Adrenal gland (tissue), 19 donors: ENCODE measurements around the gene SCN11A. TPM values are rescaled to one million over a fixed set of nuclear protein-coding genes. Genes with fewer than 3 reads are reported as not detected.

ENCODE experiments used
- DNase-seq, 7 donors: peaks; one replicate each; pipeline ENCODE4 v3.0.0-alpha.2; 2019 to 2020
- H3K27ac ChIP-seq, 5 donors: fragments of 200-600 bp; sonication (generic) in 4 of 5; 1 replicate in 3 of 5; 2 replicates in 2 of 5; pipeline versions ENCODE4 v1.5.1 to v1.8.0; 2016 to 2020; ENCODE audit warnings: mild to moderate bottlenecking in 1 of 5
- H3K27me3 ChIP-seq: fragments of 200-600 bp; 2 replicates; pipeline ENCODE4 v1.8.0; 2021
- H3K36me3 ChIP-seq, 2 donors: fragments of 200-600 bp; replicated peaks in 1 of 2; 1 replicate in 1 of 2; 2 replicates in 1 of 2; pipeline versions ENCODE4 v1.5.1 to v1.8.0; 2018 to 2022
- H3K4me1 ChIP-seq, 2 donors: fragments of 200-600 bp; replicated peaks in 1 of 2; 1 replicate in 1 of 2; 2 replicates in 1 of 2; pipeline versions ENCODE4 v1.5.1 to v1.8.0; 2018 to 2021
- H3K4me3 ChIP-seq, 4 donors: fragments of 200-600 bp; sonication (generic) in 3 of 4; one replicate each; pipeline ENCODE4 v1.5.1; 2016 to 2018
- H3K9me3 ChIP-seq, 3 donors: fragments of 200-600 bp; sonication (generic) in 1 of 3; replicated peaks in 1 of 3; 1 replicate in 2 of 3; 2 replicates in 1 of 3; pipeline versions ENCODE4 v1.5.1 to v1.8.0; 2016 to 2021
- POLR2A ChIP-seq, 2 donors: fragments of 450-650 bp; IDR thresholded peaks; one replicate each; pipeline ENCODE4 v1.6.1; 2017; ENCODE audit warnings: antibody characterized with exemption in 2 of 2, mild to moderate bottlenecking in 2 of 2, moderate library complexity in 1 of 2
- WGBS, 4 donors: extraction: QIAGEN DNeasy Blood & Tissue Kit in 2 of 4; methylation state at CpG; one replicate each; pipeline versions ENCODE4 v1.1.5 to v1.1.7; 2013 to 2017; 5-methylcytosine and 5-hydroxymethylcytosine counted together
- intact Hi-C, 2 donors: fragments of 100-400 bp; cut with DNase I; formaldehyde crosslinking; loops; one replicate each; pipeline versions ENCODE4 v1.14.1 to v1.15.0; 2022 to 2023
- long read RNA-seq, 10 donors: library from polyadenylated mRNA in 3 of 10; unstranded in 2 of 10; stranded (forward) in 1 of 10; transcript quantifications; one replicate each; pipeline ENCODE4 v2.0.0 and lab custom pipeline, GENCODE V29; 2021 to 2026
- polyA plus RNA-seq, 3 donors: library from polyadenylated mRNA; stranded (reverse); fragments of 200-250 nt in 2 of 3; fragments of 350-450 nt in 1 of 3; fragmentation: Illumina TruSeq in 1 of 3; extraction: RNeasy Lipid Tissue Mini Kit (QIAGEN cat#74804) in 1 of 3; gene quantifications; one replicate each; pipeline ENCODE4 v1.2.3, GENCODE V29; 2013 to 2014
- total RNA-seq, 9 donors: library from RNA; depleted of rRNA in 4 of 9; stranded (reverse); fragments of >200 nt in 4 of 9; fragments of 120-200 nt in 1 of 9; fragmentation: NEBNext Ultra II Directional in 1 of 9; extraction: Animal tissue kit (Norgen Biotek cat#: 25700) in 1 of 9; gene quantifications; one replicate each; pipeline versions ENCODE4 v1.1.0 to v1.2.4, GENCODE V29; 2013 to 2023
- TF ChIP-seq, protein P1 (sequence below), 6 experiments: fragments of 450-650 bp in 4 of 6; fragments of 200-600 bp in 2 of 6; sonication (generic) in 1 of 6; IDR thresholded peaks; 1 replicate in 5 of 6; 2 replicates in 1 of 6; pipeline versions ENCODE4 v1.5.1 to v1.8.0; 2016 to 2021; ENCODE audit warnings: antibody characterized with exemption in 6 of 6, mild to moderate bottlenecking in 2 of 6, moderate library complexity in 1 of 6
- donor health status: healthy with polysubstance abuse.
- donor health status: Bipolar disorder and iron deficiency.
- donor health status: DM: yes; HTN: yes; CAD: no.
- donor health status: DM: no; HTN: no; CAD: no.
- donor health status: DM: no; HTN: no; CAD: no.
- donor health status: DM: yes; HTN: yes; CAD: no.

The SCN11A gene
- total RNA-seq, result under 1 TPM in 8 of 9 donors, not detected in 1; 0.10 to 0.50 (median 0.17) TPM
- under 1 TPM; 0.16 to 0.33 (median 0.27) TPM for polyA plus RNA-seq
- long read RNA-seq, donor 1, result 0 reads
- long read RNA-seq, donor 2, result 0 reads
- long read RNA-seq, donor 3, result 0 reads
- long read RNA-seq, donor 4, result 0 reads
- long read RNA-seq, donor 5, result 0 reads
- long read RNA-seq, donor 6, result 0 reads
- long read RNA-seq, donor 7, result 0 reads
- long read RNA-seq, donor 8, result 0 reads
- long read RNA-seq, donor 9, result 0 reads
- long read RNA-seq, donor 10, result 0 reads

GRCh38 chr3:39051649-39052561 is at the start of gene SCN11A, which contains the start of gene WDR48:
SCN11A (minus strand) TSS chr3:39051944; CDS start chr3:38950362, 101,582 bp downstream.
WDR48 (plus strand) TSS chr3:39052016; CDS start chr3:39052026, 10 bp downstream.
- Histone ChIP-seq H3K4me3 (peak within 1 kb of the TSS; percentile 26 to 93 (median 76)), H3K4me1 (peaks cover 11 to 20% of the 10 kb centered on the region in 2 donors), H3K27me3 (no peaks in the 10 kb centered on the region), H3K27ac (peak within 1 kb of the TSS; percentile 40 to 88 (median 81)), H3K36me3 (no peaks in the 10 kb centered on the region), H3K9me3 (no peaks in the 10 kb centered on the region)
- TF ChIP-seq POLR2A (IDR thresholded peaks at IDR 0.05), result peak; percentile 59 to 95
- TF ChIP-seq, protein P1, sequence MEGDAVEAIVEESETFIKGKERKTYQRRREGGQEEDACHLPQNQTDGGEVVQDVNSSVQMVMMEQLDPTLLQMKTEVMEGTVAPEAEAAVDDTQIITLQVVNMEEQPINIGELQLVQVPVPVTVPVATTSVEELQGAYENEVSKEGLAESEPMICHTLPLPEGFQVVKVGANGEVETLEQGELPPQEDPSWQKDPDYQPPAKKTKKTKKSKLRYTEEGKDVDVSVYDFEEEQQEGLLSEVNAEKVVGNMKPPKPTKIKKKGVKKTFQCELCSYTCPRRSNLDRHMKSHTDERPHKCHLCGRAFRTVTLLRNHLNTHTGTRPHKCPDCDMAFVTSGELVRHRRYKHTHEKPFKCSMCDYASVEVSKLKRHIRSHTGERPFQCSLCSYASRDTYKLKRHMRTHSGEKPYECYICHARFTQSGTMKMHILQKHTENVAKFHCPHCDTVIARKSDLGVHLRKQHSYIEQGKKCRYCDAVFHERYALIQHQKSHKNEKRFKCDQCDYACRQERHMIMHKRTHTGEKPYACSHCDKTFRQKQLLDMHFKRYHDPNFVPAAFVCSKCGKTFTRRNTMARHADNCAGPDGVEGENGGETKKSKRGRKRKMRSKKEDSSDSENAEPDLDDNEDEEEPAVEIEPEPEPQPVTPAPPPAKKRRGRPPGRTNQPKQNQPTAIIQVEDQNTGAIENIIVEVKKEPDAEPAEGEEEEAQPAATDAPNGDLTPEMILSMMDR (IDR thresholded peaks at IDR 0.05), result no peak
- intact Hi-C loops, result no loop called here
- 0 to 1% (median 0%) methylated on average over 21 to 68 of the region's 68 CpGs for WGBS, 4 donors
- peak; percentile 92 to 98 (median 96) for DNase-seq

DNA sequence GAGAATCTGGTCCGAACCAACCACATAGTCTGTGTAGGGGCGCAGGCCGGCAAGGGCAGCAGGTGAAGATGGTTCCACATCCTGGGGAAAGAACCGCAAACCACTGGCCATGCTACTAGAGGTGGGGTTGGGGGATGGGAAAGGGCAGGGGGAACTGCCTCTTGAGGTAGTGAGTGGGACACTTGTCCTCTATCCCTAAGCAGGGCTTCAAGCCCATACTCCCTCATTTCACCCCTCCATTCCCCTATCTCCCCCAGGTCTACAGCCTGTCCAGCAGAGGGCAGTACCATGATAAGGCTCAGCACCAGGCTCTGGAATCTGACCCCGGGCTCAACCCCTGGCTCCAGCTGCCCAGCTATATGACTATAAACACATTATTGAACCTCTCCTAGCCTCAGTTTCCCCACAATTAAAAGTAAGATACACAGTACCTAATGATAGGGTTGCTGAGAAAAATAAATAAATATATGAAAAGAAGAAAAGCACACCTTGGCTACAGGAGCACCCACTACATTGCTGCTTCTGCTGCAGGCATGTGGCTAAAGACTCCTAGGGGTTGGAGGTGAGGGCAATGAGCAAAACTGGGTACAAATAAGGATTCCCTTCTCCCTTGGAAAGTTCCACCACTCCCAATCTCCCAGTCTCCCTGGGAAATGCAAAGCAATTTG is 49.4 kb upstream of the SCN11A start:
- intact Hi-C loops, result loop anchor here in 1 of 2 donors (10.0 kb wide), 1 partner anchor 284 kb away; the partner anchor contains the start of gene SLC25A38
- no peaks in the 10 kb centered on the region for H3K9me3 ChIP-seq
- H3K4me3 ChIP-seq, result no peak overlapping the region
- WGBS, 4 donors, result 83 to 85% (median 83%) methylated on average over 5 of the region's 5 CpGs
- TF ChIP-seq, protein P1 (IDR thresholded peaks at IDR 0.05), result peak; percentile 33 to 63 (median 54)
- TF ChIP-seq POLR2A (IDR thresholded peaks at IDR 0.05), result no peak
- no peak overlapping the region for H3K27ac ChIP-seq
- peaks cover 0 to 16% of the 10 kb centered on the region in 2 donors for H3K4me1 ChIP-seq
- no peaks in the 10 kb centered on the region for H3K27me3 ChIP-seq
- peak in 5 of 7 donors; percentile 35 to 64 (median 47) for DNase-seq
- peaks cover 0 to 47% of the 10 kb centered on the region in 2 donors for H3K36me3 ChIP-seq

DNA sequence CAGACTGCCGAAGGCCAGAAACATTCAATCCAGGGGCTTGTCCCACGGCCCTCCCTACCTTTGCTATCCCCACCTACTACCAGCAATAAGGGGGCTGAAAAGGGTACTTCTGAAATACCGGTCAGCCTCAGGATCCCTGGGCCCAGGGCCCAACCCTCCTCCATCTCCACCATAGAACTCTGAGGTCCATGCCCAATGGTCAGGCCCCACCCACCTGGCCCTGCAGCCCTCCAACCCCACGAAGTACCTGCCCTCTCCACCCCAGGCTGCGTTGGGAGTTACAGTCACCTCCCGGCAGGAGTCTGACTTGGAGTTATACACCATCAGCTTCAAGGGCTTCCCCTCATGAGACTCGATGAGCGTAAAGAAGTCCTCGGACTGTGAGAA is 48.7 kb upstream of the SCN11A start:
- 88 to 100% (median 90%) methylated on average over 2 to 9 of the region's 9 CpGs for WGBS, 4 donors
- Histone ChIP-seq H3K4me1 (peaks cover 0 to 9% of the 10 kb centered on the region in 2 donors), H3K27me3 (no peaks in the 10 kb centered on the region), H3K36me3 (peaks cover 0 to 54% of the 10 kb centered on the region in 2 donors), H3K4me3 (no peak overlapping the region), H3K9me3 (no peaks in the 10 kb centered on the region), H3K27ac (no peak overlapping the region)
- peak in 1 of 7 donors; percentile 43 for DNase-seq
- intact Hi-C loops, result loop anchor here in 1 of 2 donors (10.0 kb wide), 1 partner anchor 284 kb away; the partner anchor contains the start of gene SLC25A38
- TF ChIP-seq, protein P1 (IDR thresholded peaks at IDR 0.05), result no peak
- TF ChIP-seq POLR2A (IDR thresholded peaks at IDR 0.05), result no peak
